HepG2 (cell line): Measurements from ENCODE around the gene TKTL2. TPM values are rescaled to one million over a fixed set of nuclear protein-coding genes. Genes with fewer than 3 reads are reported as not detected.

Experiments used
- AGO2 ChIP-seq: fragments of 200-400 bp; formaldehyde crosslinking; optimal IDR thresholded peaks from 2 replicates; pipeline ENCODE3; 2017; ENCODE audit warnings: mild to moderate bottlenecking, low read depth, low read length, moderate library complexity
- ATF7 ChIP-seq, 2 experiments: fragments of 450-650 bp in 1 of 2; sonication (generic) in 1 of 2; formaldehyde crosslinking in 1 of 2; IDR thresholded peaks; 2 replicates each; pipeline versions ENCODE4 v1.4.0 to v1.6.1; 2016 to 2020; ENCODE audit warnings: antibody characterized with exemption in 1 of 2, mild to moderate bottlenecking in 1 of 2, missing genetic modification reagents in 1 of 2
- FOXP1 ChIP-seq, 2 experiments: fragments of 450-650 bp in 1 of 2; IDR thresholded peaks; 2 replicates each; pipeline ENCODE4 v1.6.1; 2017 to 2018; ENCODE audit warnings: antibody characterized with exemption in 1 of 2
- HNRNPL ChIP-seq: fragments of 200-400 bp; formaldehyde crosslinking; IDR thresholded peaks from 2 replicates; pipeline ENCODE4 v1.6.1; 2017; ENCODE audit warnings: mild to moderate bottlenecking, low read depth, low read length
- KLF15 ChIP-seq: sonication (generic); formaldehyde crosslinking; IDR thresholded peaks from 2 replicates; pipeline ENCODE4 v1.8.1; 2023; ENCODE audit warnings: borderline replicate concordance, mild to moderate bottlenecking, inconsistent platforms, missing genetic modification reagents, mixed read lengths
- MAFF ChIP-seq: IDR thresholded peaks from 2 replicates; pipeline ENCODE4 v1.6.1; 2011; ENCODE audit warnings: low read depth, low read length, improper control_type of control experiment
- NCOA1 ChIP-seq: sonication (generic); formaldehyde crosslinking; IDR thresholded peaks from 2 replicates; pipeline ENCODE4 v1.9.0; 2021; ENCODE audit warnings: missing genetic modification reagents
- NR2F2 ChIP-seq: IDR thresholded peaks from 2 replicates; pipeline ENCODE4 v1.6.1; 2012; ENCODE audit warnings: low read depth, inconsistent platforms, borderline replicate concordance
- PBX2 ChIP-seq: IDR thresholded peaks from 2 replicates; pipeline ENCODE4 v1.6.1; 2016; ENCODE audit warnings: control low read depth
- SIX4 ChIP-seq: sonication (generic); formaldehyde crosslinking; IDR thresholded peaks from 2 replicates; pipeline ENCODE4 v1.4.0; 2020; ENCODE audit warnings: missing genetic modification reagents
- SUZ12 ChIP-seq: fragments of 150-350 bp; IDR thresholded peaks from 2 replicates; pipeline ENCODE4 v1.6.1; 2014; ENCODE audit warnings: low read depth, low read length
- TARDBP ChIP-seq: sonication (generic); formaldehyde crosslinking; IDR thresholded peaks from 2 replicates; pipeline ENCODE4 v1.8.0; 2022; ENCODE audit warnings: mild to moderate bottlenecking, missing genetic modification reagents
- ZNF136 ChIP-seq: sonication (generic); formaldehyde crosslinking; IDR thresholded peaks from 2 replicates; pipeline ENCODE4 v1.8.1; 2022; ENCODE audit warnings: low read depth, mild to moderate bottlenecking, moderate library complexity, missing genetic modification reagents
- ZNF20 ChIP-seq: sonication (generic); formaldehyde crosslinking; IDR thresholded peaks from 2 replicates; pipeline ENCODE4 v1.4.0; 2020; ENCODE audit warnings: mild to moderate bottlenecking, moderate library complexity, missing genetic modification reagents
- ZNF333 ChIP-seq: sonication (generic); formaldehyde crosslinking; IDR thresholded peaks from 2 replicates; pipeline ENCODE4 v1.4.0; 2020; ENCODE audit warnings: mild to moderate bottlenecking, missing genetic modification reagents, borderline replicate concordance
- ZNF468 ChIP-seq: sonication (generic); formaldehyde crosslinking; IDR thresholded peaks from 2 replicates; pipeline ENCODE4 v1.8.0; 2022; ENCODE audit warnings: mild to moderate bottlenecking, moderate library complexity, missing genetic modification reagents
- ZNF510 ChIP-seq: sonication (generic); formaldehyde crosslinking; IDR thresholded peaks from 2 replicates; pipeline ENCODE4 v1.4.0; 2020; ENCODE audit warnings: low read depth, mild to moderate bottlenecking, missing genetic modification reagents
- ZNF549 ChIP-seq: sonication (generic); formaldehyde crosslinking; IDR thresholded peaks from 2 replicates; pipeline ENCODE4 v1.5.0; 2020; ENCODE audit warnings: missing genetic modification reagents
- ZNF746 ChIP-seq: sonication (generic); formaldehyde crosslinking; IDR thresholded peaks from 2 replicates; pipeline ENCODE4 v1.8.0; 2022; ENCODE audit warnings: mild to moderate bottlenecking, missing genetic modification reagents
- polyA plus RNA-seq, 8 experiments: library from polyadenylated mRNA; depleted of rRNA in 3 of 8; stranded (reverse) in 7 of 8; unstranded in 1 of 8; fragments of >200 nt; fragmentation: Illumina TruSeq in 4 of 8; extraction: Trizol in 4 of 8; gene quantifications; 2 replicates each; pipeline versions ENCODE4 v1.2.1 to v1.2.3, GENCODE V29; 2011 to 2016; ENCODE audit warnings: low read depth in 4 of 8, missing spikeins in 1 of 8, mixed read lengths in 1 of 8; ENCODE audit not compliant: insufficient read depth in 1 of 8
- total RNA-seq, 5 experiments: library from RNA; depleted of rRNA; stranded (reverse); fragments of >200 nt; fragmentation: Illumina TruSeq; extraction: Trizol; gene quantifications; 2 replicates each; pipeline ENCODE4 v1.2.3, GENCODE V29; 2016; ENCODE audit warnings: low read depth in 1 of 5
- TF ChIP-seq, protein P1 (sequence below): sonication (generic); formaldehyde crosslinking; IDR thresholded peaks from 2 replicates; pipeline ENCODE4 v1.5.0; 2020; ENCODE audit warnings: mild to moderate bottlenecking, missing genetic modification reagents
- TF ChIP-seq, protein P2 (sequence below): sonication (generic); formaldehyde crosslinking; IDR thresholded peaks from 2 replicates; pipeline ENCODE4 v1.4.0; 2020; ENCODE audit warnings: mild to moderate bottlenecking, missing genetic modification reagents
- TF ChIP-seq, protein P3 (sequence below): sonication (generic); formaldehyde crosslinking; IDR thresholded peaks from 2 replicates; pipeline ENCODE4 v1.4.0; 2020; ENCODE audit warnings: missing genetic modification reagents

TKTL2 gene
- total and polyA plus RNA-seq, 2 of the 13 experiments (the other 11 are each of a cell fraction or from before 2014, with no cell fraction given), result not detected

DNA sequence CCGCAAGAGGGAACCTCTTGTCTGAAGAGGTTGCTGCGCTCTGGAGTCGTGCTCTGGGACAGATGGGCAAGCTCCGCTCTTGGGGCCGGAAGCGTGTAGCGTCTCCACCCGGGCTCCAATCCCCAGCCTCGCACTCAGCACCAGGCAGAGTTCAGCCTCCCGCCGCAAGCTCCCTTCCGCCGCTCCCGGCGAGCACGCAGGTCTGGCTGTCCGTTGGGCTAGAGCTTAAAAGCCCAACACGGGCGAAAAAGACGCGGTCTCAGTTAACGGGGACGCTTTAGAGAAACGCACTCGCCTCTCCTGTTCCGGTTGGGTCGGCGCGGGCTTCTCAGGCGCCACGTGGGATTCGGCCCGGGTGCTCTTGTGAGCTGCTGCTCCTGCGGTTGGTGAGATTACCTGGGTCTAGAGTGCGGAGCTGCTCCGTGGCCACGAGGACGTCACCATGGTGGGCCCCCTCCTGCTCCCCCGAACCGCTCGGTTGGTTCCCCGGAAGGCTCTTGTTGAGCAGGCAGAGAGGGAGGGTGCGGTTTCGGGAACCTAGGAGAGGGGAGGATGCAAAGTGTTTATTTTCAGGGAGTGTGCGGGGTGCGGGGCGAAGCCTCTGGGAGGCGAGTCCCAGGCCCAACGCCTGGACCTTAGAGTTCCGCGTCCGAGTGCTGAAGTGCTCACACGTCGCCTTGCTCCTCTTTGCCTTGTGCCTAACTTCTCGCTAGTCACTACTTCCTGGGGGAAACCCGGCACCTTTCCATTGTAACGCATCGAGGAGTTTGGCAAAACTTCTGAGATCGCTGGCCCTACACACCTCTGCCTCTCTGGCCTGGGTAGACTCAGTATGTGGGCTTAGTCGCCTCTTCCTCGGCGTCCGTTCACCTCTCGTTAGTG, 21.0 kb upstream of the TKTL2 start, which contains the start of gene TMA16 (continued):
- no peak for TF ChIP-seq SUZ12
- TF ChIP-seq, protein P1, sequence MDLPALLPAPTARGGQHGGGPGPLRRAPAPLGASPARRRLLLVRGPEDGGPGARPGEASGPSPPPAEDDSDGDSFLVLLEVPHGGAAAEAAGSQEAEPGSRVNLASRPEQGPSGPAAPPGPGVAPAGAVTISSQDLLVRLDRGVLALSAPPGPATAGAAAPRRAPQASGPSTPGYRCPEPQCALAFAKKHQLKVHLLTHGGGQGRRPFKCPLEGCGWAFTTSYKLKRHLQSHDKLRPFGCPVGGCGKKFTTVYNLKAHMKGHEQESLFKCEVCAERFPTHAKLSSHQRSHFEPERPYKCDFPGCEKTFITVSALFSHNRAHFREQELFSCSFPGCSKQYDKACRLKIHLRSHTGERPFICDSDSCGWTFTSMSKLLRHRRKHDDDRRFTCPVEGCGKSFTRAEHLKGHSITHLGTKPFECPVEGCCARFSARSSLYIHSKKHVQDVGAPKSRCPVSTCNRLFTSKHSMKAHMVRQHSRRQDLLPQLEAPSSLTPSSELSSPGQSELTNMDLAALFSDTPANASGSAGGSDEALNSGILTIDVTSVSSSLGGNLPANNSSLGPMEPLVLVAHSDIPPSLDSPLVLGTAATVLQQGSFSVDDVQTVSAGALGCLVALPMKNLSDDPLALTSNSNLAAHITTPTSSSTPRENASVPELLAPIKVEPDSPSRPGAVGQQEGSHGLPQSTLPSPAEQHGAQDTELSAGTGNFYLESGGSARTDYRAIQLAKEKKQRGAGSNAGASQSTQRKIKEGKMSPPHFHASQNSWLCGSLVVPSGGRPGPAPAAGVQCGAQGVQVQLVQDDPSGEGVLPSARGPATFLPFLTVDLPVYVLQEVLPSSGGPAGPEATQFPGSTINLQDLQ (CRISPR knock-in tag), result peak; percentile 96
- no peak; the same call in 1 of the 2 replicates for TF ChIP-seq ZNF136 (CRISPR knock-in tag)
- no peak for TF ChIP-seq ATF7 (IDR thresholded peaks at IDR 0.05)
- peak; percentile 62 for TF ChIP-seq ATF7 (CRISPR knock-in tag; IDR thresholded peaks at IDR 0.05)
- peak; percentile 81 for TF ChIP-seq AGO2
- peak; percentile 77; the same call in 1 of the 2 replicates for TF ChIP-seq ZNF746 (CRISPR knock-in tag)
- TF ChIP-seq ZNF468 (CRISPR knock-in tag), result no peak
- no peak for TF ChIP-seq PBX2 (CRISPR knock-in tag)
- peak; percentile 88; the same call in 1 of the 2 replicates for TF ChIP-seq KLF15 (CRISPR knock-in tag)
- peak; percentile 93; the same call in 1 of the 2 replicates for TF ChIP-seq ZNF510
- TF ChIP-seq NCOA1 (CRISPR knock-in tag), result peak; percentile 85; the same call in 1 of the 2 replicates
- TF ChIP-seq ZNF549 (CRISPR knock-in tag), result no peak
- TF ChIP-seq FOXP1 (IDR thresholded peaks at IDR 0.05), result no peak
- no peak for TF ChIP-seq FOXP1 (CRISPR knock-in tag; IDR thresholded peaks at IDR 0.05)
- TF ChIP-seq MAFF, result no peak
- TF ChIP-seq, protein P2, sequence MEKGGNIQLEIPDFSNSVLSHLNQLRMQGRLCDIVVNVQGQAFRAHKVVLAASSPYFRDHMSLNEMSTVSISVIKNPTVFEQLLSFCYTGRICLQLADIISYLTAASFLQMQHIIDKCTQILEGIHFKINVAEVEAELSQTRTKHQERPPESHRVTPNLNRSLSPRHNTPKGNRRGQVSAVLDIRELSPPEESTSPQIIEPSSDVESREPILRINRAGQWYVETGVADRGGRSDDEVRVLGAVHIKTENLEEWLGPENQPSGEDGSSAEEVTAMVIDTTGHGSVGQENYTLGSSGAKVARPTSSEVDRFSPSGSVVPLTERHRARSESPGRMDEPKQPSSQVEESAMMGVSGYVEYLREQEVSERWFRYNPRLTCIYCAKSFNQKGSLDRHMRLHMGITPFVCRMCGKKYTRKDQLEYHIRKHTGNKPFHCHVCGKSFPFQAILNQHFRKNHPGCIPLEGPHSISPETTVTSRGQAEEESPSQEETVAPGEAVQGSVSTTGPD (CRISPR knock-in tag), result no peak
- TF ChIP-seq NR2F2, result peak; percentile 58; the same call in 1 of the 2 replicates
- TF ChIP-seq, protein P3, sequence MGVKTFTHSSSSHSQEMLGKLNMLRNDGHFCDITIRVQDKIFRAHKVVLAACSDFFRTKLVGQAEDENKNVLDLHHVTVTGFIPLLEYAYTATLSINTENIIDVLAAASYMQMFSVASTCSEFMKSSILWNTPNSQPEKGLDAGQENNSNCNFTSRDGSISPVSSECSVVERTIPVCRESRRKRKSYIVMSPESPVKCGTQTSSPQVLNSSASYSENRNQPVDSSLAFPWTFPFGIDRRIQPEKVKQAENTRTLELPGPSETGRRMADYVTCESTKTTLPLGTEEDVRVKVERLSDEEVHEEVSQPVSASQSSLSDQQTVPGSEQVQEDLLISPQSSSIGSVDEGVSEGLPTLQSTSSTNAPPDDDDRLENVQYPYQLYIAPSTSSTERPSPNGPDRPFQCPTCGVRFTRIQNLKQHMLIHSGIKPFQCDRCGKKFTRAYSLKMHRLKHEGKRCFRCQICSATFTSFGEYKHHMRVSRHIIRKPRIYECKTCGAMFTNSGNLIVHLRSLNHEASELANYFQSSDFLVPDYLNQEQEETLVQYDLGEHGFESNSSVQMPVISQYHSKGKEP (CRISPR knock-in tag), result no peak
- no peak for TF ChIP-seq SIX4 (CRISPR knock-in tag)
- TF ChIP-seq ZNF333 (CRISPR knock-in tag), result peak; percentile 87; the same call in 1 of the 2 replicates
- 0 out of 2 replicates have a peak, but pooled peaks have one; percentile 10 for TF ChIP-seq ZNF20 (CRISPR knock-in tag)
- TF ChIP-seq TARDBP (CRISPR knock-in tag), result peak; percentile 97
- peak; percentile 73; the same call in 1 of the 2 replicates for TF ChIP-seq HNRNPL
